ENCODE measurements around the gene MBOAT7.

- no peak for TF ChIP-seq POLR2A (IDR thresholded peaks at IDR 0.05)
- TF ChIP-seq, protein P1, sequence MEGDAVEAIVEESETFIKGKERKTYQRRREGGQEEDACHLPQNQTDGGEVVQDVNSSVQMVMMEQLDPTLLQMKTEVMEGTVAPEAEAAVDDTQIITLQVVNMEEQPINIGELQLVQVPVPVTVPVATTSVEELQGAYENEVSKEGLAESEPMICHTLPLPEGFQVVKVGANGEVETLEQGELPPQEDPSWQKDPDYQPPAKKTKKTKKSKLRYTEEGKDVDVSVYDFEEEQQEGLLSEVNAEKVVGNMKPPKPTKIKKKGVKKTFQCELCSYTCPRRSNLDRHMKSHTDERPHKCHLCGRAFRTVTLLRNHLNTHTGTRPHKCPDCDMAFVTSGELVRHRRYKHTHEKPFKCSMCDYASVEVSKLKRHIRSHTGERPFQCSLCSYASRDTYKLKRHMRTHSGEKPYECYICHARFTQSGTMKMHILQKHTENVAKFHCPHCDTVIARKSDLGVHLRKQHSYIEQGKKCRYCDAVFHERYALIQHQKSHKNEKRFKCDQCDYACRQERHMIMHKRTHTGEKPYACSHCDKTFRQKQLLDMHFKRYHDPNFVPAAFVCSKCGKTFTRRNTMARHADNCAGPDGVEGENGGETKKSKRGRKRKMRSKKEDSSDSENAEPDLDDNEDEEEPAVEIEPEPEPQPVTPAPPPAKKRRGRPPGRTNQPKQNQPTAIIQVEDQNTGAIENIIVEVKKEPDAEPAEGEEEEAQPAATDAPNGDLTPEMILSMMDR (IDR thresholded peaks at IDR 0.05): no peak
Measured at GRCh38 chr19:54229146-54229545, 39.8 kb upstream of the MBOAT7 start.
